ENCODE results near the gene PRKCB. TPM values are rescaled to one million over a fixed set of nuclear protein-coding genes. Genes with fewer than 3 reads are reported as not detected.

Gene PRKCB
- total and polyA plus RNA-seq, 2 of the 8 experiments (the other 6 are each of a cell fraction or from before 2014, with no cell fraction given): 7.1 to 12.1 TPM

GRCh38 chr16:23986455-23986854 lies 150.7 kb downstream of the PRKCB start:
- Histone ChIP-seq H2BK15ac (ENCODE audit: low read length) (no peak overlapping the region), H3K14ac (ENCODE audit: insufficient read length) (no peak overlapping the region), H3K23ac (ENCODE audit: insufficient read length) (no peak overlapping the region), H3K18ac (ENCODE audit: extremely low read depth, low read length) (no peak overlapping the region), H3K27ac (ENCODE audit: low read depth, low read length) (no peak overlapping the region), H3K4ac (replicated peaks; ENCODE audit: insufficient read length, low read depth, low read length) (no peak overlapping the region), H2BK5ac (ENCODE audit: low read depth, low read length) (no peak overlapping the region), H3K4me3 (ENCODE audit: extremely low read depth in 1 of 4, insufficient read depth in 2 of 4, low read depth in 3 of 4, low read length in 4 of 4) (no peak overlapping the region), H3K23me2 (ENCODE audit: low read depth, low read length) (no peaks in the 10 kb centered on the region; the same call in 1 of the 2 replicates), H2AFZ (ENCODE audit: low read length) (no peak overlapping the region), H3K56ac (replicated peaks; ENCODE audit: insufficient read length, low read depth, low read length) (no peak overlapping the region), H3K27me3 (replicated peaks in 1 of 4; ENCODE audit: control insufficient read depth in 3 of 4, extremely low read depth in 1 of 4, insufficient read depth in 3 of 4, low read length in 3 of 4) (no peaks in the 10 kb centered on the region), H3K36me3 (ENCODE audit: control insufficient read depth in 2 of 4, insufficient read depth in 4 of 4, low read length in 3 of 4) (no peaks in the 10 kb centered on the region), H4K8ac (ENCODE audit: extremely low read depth, insufficient read depth, low read length) (no peak overlapping the region), H4K91ac (replicated peaks; ENCODE audit: insufficient read length, low read length) (no peak overlapping the region), H3K79me1 (ENCODE audit: low read depth, low read length) (no peaks in the 10 kb centered on the region), H3K9ac (replicated peaks in 1 of 4; ENCODE audit: extremely low read depth in 1 of 4, low read depth in 3 of 4, low read length in 3 of 4) (no peak overlapping the region), H2BK20ac (ENCODE audit: low read length) (no peak overlapping the region), H2BK120ac (replicated peaks; ENCODE audit: low read depth, low read length) (no peak overlapping the region), H2BK12ac (ENCODE audit: low read depth, low read length) (no peak overlapping the region), H4K20me1 (replicated peaks in 1 of 2; ENCODE audit: control insufficient read depth in 1 of 2, insufficient read depth in 2 of 2, low read length in 2 of 2) (no peaks in the 10 kb centered on the region), H3K4me1 (replicated peaks in 1 of 4; ENCODE audit: control insufficient read depth in 3 of 4, insufficient read depth in 4 of 4, low read length in 3 of 4) (peaks cover 0 to 2% (median 0%) of the 10 kb centered on the region in 4 experiments; a peak in 2 of 7 replicates), H3K79me2 (ENCODE audit: control insufficient read depth in 1 of 2, insufficient read depth in 2 of 2, low read length in 2 of 2) (no peaks in the 10 kb centered on the region), H4K5ac (ENCODE audit: insufficient read length, low read depth, low read length) (no peak overlapping the region), H3K4me2 (ENCODE audit: insufficient read depth in 1 of 2, low read depth in 2 of 2, low read length in 2 of 2) (no peak overlapping the region), H3K9me3 (ENCODE audit: insufficient read depth in 2 of 2, low read depth in 1 of 2, low read length in 1 of 2) (no peaks in the 10 kb centered on the region), H2AK5ac (ENCODE audit: low read depth, low read length) (no peak overlapping the region)
- no peak for DNase-seq (ENCODE audit: low read depth in 1 of 2, low spot score in 2 of 2)
- FAIRE-seq: no peak
- ChIA-PET CTCF (ENCODE audit: partially characterized antibody) (no interaction called here), POLR2A (ENCODE audit: partially characterized antibody) (no interaction called here)
- WGBS, 2 experiments (ENCODE audit: extremely low coverage in 1 of 2, insufficient coverage in 1 of 2, insufficient read length in 1 of 2, insufficient replicate concordance in 2 of 2, low coverage in 1 of 2, low lambda C conversion rate in 2 of 2, missing lambda C conversion rate in 1 of 2): 97% methylated on average over 2 of the region's 2 CpGs; no CpG with 5 or more reads in 1 of the 2 experiments
- TF ChIP-seq GABPA (IDR thresholded peaks at IDR 0.05; ENCODE audit: borderline replicate concordance, insufficient read depth, low read length): no peak
- no peak for TF ChIP-seq EGR1 (IDR thresholded peaks at IDR 0.05; ENCODE audit: borderline replicate concordance, low read depth, low read length)
- TF ChIP-seq BACH1 (IDR thresholded peaks at IDR 0.05; ENCODE audit: low read length): no peak
- no peak for TF ChIP-seq KDM5A (IDR thresholded peaks at IDR 0.05; ENCODE audit: low read length)
- no peak for TF ChIP-seq CTBP2 (IDR thresholded peaks at IDR 0.05; ENCODE audit: borderline replicate concordance, insufficient read depth, insufficient read length, low read length)
- no peak for TF ChIP-seq NRF1 (IDR thresholded peaks at IDR 0.05; ENCODE audit: low read depth, low read length)
- no peak for TF ChIP-seq BRCA1 (IDR thresholded peaks at IDR 0.05; ENCODE audit: low read depth, low read length)
- no peak for TF ChIP-seq ASH2L (IDR thresholded peaks at IDR 0.05; ENCODE audit: low read length)
